GM21825 (cell line): ENCODE results near the gene SMARCB1.

Experiments used
- ATAC-seq: cut with Tn5 transposase; IDR thresholded peaks from one replicate; pipeline ENCODE4 v1.9.1; 2021; ENCODE audit warnings: mild to moderate bottlenecking, moderate library complexity; ENCODE audit not compliant: unreplicated experiment

The SMARCB1 gene

DNA sequence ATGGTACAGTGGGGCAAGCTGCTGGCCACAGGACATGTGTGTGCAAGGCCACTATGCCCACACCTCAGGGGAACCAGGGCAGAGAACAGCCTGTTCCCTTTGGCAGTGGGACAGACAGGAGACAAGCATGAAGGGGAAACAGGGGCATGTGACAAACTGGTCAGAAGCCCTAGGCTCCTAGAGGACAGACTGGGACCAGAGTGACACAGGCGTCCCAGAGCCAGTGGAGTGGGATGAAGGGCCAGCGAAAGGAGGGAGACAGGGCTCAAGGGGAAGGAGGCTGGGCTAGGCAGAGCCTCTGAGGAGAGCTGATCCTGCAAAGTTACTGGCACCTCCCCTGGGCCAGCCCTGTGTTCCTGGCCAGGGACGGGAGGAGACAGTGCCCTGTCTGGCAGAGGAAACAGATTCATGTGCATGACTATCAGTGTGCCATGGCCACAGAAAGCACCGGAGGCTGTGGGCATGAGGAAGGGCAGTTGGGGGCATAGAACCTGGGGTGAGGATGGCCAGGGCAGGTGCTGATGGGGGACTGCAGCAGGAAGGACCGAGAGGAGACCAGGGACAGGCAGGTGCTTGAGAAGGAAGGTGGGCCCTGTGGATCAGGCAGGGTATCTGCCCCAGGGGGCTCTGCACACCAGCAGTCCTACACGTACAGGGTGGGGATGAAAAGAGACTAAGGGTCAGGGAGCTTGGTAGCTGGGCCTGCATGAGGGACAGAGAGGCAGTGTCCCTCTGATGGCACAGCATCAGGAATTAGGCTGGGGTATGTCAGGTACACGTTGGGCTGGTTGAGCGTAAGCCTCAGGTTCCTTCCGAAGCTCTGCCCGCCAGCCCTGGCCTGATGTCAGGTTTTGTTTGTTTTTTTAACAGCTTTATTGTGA, 42.3 kb downstream of the SMARCB1 start:
- ATAC-seq, result no peak

DNA sequence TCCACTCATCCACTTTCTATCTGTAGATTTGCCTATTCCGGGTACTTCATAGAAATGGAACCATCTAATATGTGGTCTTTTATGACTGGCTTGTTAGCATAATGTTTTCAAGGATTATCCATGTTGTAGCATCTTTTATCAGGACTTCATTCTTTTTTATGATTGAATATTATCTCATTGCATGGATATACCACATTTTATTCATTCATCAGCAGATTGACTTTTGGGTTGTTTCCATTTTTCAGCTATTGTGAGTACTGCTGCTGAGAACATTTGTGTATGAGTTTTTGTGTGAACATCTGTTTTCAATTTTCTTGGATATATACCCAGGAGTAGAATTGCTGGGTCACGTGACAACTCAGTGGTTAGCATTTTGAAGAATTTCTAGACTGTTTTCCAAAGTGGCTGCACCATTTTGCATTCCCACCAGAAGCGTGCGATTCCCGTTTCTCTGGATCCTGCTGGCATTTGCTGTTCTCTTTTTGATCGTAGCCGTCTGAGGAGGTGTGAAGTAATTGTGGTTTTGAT, 43.1 kb downstream of the SMARCB1 start:
- ATAC-seq, result no peak

DNA sequence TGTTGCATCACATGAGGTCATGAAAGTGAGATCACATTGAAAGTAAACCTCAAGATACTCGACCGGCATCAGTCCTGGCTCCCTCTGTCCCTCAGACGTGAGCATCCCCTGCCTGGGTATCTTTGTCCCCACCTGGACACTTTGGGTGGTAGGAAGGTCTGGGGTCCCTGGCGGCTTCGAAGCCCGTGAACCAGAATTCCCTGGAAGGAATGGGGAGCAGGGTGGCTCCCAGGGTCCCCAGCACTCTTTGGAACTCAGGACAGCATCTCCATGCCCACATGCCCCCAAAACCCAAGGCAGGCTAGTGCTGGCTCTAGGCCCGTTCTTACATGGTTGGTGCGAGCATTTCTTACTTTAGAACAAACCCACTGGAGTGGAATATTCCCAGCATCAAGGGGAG, 44.5 kb downstream of the SMARCB1 start:
- ATAC-seq, result no peak

DNA sequence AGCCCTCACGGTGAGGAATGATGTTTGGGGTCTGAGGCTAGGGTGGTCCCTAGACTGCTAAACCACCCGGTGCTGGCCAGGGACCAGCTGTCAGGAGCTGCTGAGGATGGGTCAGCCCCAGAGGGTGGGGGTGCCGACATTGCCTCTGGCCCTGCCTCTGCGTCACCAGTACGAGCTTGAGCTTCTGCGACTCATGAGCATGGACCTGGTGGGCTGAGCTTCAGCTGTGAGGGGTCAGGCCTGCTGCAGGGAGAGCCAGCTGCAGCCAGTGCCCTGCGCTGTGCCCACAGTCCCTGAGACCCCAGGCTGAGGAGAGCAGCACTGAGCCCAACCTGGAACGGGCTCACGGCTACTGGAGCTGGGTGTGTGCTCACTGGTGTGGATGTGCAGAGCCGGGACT, 45.0 kb downstream of the SMARCB1 start:
- no peak for ATAC-seq

DNA sequence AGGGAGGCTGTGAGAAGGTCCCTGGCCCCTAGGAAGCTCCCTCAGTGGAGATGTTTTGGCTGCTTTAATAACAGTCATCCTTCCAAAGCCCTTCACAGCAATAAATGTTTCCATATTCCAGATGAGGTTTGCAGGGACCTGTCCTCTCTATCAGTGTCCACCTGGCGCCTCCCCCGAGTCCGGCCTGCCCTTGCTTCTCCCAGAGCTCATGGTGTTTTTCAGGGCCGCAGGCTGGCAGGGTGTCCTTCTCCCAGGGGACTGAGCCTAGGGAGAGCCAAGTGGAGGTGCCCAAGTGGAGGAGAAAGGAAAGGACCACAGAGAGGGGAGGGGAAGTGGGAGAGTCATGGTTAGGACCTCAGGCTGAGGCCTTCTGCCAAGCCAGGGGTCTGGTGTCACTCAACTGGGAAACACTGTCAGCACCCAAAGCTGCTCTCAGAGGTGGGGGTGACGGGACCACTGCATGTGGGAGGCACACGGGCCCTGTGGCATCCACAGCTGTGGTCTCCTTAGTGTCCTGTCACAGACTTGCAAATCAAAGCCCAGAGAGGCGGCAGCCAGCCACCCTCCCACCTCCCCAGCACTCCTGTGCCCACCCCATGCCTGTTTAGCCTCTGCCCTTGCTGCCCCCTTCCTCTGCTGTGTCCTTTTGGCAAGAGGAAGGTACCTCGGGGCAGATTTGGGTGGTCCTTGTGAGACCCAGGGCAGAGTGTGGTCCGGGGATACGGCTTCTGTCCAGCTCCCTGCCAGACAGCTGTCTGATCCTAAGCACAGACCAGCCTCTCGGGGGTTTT, 45.7 kb downstream of the SMARCB1 start:
- no peak for ATAC-seq

DNA sequence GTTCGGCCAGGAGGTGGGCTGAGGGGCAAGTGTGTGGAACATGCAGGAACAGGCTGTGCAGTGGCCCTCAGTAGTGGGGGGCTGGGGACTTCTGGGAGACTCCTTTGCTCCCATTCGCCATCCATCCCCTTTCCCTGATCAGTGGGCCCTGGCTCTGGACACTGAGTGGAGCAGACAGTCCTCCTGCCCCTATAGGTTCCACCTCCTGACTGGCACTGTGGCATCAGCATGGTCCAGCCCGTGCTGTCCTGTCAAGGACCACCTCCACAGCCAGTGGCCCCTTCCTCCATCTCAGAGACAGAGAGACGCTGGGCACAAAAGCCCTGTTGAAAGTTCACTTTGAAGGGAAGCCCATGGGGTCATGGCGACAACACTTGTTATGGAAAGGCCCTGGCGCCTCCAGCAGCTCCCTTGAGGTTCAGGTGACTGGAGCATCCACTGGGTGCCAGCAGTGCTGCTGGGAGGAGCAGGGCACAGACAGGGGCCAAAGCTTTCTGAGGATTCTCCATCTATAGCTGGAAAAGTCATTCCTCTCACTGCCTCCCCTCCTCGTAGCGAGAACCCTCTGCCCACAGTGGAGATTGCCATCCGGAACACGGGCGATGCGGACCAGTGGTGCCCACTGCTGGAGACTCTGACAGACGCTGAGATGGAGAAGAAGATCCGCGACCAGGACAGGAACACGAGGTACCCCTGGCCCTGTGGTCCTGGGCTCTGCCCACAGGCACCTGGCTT, 46.4 kb downstream of the SMARCB1 start:
- ATAC-seq, result no peak

DNA sequence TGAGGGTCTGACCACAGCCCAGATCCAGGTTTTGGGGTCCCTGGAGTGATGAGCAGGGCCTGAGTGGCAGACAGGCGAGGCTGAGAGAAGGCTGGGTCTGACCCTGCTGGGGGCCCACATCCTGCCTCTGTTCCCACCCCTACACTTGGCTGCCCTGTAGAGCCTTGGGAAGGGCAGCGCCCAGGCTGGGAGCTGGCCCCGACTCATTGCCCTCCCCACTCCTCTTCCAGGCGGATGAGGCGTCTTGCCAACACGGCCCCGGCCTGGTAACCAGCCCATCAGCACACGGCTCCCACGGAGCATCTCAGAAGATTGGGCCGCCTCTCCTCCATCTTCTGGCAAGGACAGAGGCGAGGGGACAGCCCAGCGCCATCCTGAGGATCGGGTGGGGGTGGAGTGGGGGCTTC, 47.1 kb downstream of the SMARCB1 start:
- no peak for ATAC-seq

DNA sequence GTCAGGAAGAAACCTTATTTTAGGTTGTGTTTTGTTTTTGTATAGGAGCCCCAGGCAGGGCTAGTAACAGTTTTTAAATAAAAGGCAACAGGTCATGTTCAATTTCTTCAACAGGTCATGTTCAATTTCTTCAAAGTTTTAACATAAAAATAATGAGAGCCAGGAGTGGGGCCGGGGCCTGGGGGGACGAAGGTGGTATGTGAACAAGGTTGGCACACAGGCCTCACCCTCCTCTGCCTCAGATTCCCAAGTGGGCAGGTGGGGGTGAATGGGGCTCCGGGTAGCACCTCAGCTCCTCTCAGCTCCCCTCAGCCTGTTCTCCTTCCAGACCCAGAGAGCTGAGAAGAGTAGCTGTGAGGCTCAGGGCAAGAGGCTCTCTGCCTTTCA, 47.6 kb downstream of the SMARCB1 start:
- no peak for ATAC-seq

DNA sequence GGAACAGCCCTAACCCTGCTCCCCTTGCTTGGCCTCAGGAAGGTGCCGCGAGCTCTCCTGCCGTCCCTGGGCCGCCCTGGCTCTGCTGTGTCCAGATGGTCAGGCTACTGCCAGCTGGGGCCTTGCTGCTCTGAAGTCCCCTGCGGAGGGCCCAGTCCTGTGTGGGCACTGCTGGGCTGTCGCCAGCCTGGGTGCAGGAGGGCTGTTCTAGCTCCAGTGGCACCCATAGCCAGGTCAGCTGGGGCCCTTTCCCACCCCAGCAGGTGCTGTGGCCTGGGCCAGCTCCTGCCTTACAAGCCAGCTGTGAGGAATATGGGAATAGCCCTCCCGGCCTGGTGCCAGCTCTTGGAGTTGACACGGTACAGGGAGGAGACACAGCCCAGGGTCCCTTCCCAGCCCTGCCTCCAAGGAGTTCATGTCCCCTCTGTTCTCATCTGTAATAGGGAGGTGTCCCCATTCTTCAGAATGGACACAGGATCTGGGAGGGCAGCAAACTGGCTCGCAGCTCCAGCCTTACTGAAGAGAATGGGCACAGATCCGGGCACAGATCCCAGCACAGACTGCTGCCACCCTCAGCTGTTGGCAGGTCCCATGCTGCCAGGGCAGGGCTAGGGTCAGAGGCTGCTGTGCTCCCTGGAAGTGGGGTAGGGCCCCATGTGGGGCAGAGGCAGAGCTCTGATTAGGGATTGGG, 48.2 kb downstream of the SMARCB1 start:
- ATAC-seq, result no peak

DNA sequence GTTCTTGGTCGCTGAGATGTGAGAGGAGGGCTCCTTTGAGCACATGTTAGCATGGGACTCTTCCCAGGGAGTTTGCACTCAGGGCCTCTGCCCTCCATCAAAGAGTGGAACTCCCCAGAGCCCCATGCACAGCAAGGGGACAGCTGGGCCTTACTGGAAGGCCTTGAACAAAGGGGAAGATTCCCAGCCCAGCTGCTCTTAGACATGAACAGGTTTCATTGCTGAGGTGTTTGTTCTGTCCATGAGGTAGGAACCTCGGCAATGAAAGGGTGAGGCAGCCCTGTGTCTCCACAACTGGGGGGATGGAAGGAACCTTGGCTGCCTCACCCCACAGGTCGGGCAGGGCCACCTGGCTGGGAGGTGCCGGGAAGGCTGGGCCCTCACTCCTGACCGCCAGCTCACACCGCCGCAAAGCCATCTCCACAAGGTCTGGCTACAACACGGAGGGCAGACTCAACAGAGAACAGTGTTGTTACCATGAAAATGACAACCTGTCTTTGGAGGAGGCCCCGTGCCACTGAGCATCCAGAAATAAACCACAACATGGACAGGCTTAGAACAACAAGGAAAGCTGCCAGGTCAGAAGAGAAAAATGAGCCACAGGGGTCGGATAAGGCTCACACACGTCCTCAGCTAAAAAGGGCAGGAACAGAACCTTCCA, 48.8 kb downstream of the SMARCB1 start:
- no peak for ATAC-seq

DNA sequence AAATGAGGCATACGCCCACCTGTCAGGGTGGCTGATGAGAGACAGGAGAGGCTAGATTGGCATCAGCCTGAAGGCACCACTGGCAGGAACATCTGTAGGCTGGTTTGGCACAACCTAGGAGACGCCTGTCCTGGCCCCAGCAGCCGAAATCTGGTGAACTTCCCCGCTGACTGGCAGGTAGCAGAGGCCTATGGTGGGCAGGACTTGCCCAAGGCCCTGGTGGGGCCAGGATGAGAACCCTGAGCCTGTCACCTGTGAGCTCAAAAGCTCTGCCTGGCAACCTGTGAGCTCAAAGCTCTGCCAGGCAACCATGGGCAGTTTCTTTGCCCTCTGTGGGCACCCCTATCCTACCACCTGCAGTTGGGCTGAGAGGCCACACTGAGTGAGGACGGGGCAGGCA, 49.5 kb downstream of the SMARCB1 start:
- ATAC-seq, result no peak

DNA sequence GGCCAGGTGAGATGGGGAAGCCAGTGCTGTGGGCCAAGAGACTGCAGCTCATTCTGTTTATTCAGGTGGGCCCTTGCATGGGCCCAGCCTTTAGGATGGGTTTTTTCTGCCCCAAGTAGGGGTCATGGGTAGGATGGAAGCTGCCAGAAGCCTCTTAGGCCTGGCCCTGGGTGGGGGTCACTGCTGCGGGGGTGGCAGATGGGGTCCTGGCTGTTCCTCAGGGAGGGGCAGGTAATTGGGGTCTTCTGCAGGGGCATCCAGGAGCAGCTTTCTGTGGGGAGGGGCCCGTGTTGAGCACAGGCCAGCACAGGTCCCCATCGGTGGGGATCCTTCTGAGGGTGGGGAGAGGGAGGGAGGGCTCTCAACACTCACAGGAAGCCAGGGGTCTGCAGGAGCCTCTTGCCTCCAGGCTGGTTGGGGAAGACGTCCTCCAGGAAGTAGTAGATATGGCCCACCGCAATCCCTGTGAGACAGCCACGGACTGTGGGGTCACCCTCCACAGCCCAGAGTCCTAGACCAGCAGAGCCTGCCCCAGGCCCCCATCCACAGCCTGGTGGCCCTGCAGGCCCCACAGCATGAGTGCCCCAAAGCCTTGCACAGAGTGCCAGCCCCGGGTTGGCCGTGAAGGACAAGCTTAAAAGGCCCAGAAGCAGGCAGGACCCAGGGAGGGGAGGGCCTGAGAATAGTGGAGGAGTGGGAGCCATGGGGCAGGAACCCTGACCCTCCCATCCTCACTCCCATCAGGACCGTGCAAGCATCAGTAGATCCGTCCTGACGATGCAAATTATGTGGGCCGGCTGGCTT, 50.1 kb downstream of the SMARCB1 start:
- ATAC-seq, result no peak

DNA sequence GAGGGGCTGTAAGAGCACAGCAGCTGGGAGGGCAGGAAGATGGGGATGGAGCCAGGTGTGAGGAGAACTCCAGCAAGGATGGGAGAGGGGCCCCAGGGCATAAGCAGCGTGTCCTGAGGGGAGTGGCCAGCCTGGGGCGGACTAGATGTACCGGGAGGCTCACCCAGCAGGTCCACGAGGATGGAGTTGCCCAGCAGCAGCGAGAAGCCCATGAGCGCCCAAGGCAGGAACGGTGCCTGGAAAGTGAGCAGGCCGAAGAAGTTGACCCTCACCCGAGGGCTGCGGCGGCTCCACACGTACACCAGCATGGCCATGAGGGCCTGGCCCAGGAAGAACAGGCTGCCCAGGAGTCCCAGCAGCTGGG, 50.7 kb downstream of the SMARCB1 start:
- ATAC-seq, result no peak

DNA sequence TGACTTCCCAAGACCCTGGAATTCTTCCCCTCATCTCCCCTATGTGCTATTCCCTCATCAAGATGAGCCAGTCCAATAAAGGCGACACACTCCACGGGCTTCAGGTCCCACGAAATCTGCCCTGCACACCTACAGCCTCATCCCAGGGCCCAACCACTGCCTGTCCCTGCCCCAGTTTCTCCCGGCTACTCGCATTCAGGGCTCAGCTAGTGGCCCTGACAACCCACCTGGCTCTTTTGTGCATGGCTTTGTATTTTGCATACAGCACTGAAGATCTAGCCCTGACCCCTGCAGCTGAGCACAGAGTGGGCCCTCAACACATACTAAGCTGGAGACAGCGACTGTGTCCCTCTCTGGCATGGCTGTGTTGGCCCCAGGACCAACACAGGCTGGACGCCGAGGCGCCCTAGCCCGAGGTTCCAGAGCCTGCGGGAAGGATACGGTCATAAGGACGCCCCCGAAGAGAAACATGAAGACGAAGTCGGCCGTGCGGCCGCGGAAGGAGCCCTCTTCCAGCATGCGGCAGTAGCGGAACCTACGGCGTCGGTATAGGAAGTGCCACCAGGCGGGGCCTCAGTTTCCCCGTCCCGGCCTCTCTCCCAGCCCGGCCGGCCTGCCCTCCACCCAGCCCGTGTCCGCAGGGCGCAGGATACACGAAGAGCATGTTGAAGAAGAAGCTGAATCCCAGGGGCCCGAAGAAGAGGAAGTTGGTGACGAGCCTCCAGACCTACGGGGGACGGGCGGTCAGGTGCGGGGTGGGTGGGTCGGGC, 51.3 kb downstream of the SMARCB1 start:
- ATAC-seq, result peak; percentile 7

DNA sequence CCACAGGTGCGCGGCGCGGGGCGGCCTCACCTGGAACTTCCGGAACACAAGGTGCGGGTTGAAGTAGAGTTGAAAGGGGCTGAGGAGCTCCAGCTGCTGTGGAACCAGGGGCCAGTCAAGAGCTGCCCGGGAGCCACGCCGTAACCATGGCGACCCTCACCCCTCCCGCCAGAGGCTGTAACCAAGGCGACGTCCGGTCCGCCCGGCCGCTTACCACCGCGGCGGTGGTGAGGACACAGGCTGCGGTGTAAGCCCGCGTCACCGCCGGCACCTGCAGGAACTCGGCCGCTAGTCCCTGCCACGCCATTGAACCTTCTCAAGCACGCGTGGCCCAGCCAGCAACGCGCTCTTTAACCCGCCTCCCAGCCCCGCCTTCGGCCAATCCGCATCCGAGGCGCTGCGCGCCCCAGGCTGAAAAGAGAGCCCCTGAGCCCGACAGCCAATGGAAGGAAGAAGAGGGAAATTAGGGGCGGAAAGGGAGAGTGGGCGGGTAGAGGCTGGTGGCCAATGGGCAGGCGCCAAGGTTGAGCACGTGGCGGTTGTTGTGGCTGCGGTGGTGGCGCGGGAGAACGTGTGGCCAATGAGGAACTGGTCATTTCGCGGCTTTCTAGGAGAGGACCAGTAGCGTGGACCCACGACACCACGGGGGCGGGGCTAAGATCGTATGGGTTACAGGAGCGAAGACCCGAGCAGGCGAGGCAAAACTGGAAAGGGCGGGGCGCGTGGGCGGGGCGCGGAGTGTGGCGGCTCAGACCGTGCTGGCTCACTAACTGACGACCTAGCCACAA, 52.1 kb downstream of the SMARCB1 start, which contains the start of gene DERL3:
Gene DERL3 (minus strand): TSS at position 326 of the 788 bp plus-strand sequence. CDS start 19 bp downstream, at position 307.
- ATAC-seq, result peak; percentile 75

DNA sequence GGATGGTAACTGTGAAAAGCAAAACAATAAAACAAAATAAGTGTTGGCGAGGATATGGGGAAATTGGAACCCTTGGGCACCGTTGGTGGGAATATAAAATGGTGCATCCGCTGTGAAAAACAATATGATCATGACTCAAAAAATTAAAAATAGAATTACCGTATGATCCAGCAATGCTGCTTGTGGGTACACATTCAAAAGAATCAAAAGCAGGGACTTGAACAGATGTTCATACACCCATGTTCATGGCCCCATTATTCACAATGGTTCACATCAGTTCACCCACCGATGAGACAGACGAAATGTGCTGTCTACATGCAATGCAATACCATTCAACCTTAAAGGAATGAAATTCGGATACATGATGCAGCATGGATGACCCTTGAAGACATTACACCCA, 53.3 kb downstream of the SMARCB1 start:
- ATAC-seq, result no peak

DNA sequence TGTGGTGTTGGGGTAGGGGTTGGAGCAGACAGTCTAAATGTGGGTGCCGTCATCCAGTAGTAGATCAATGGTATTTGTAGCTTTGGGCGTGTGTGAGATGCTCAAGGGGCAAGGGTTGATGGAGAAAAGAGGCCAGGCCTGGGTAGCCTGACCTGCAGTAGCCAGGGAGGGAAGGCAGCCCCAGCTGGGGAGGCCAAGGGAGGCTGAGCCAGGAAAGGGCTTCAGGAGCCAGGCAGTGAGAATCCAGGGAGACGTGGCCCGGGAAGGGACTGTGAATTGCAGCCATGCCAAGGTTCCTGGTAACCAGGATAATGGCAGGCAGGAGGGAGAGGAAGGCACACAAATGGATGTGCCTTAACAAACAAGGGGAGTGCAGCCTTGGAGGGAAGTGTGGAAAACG, 54.5 kb downstream of the SMARCB1 start:
- no peak for ATAC-seq
